RWPE2 (cell line): ENCODE data around the gene SLC25A22.

Experiments used
- ATAC-seq: fragments of 200-7000 bp; cut with Tn5 transposase; 3 replicates; pipeline ENCODE4 v1.9.1; 2021; ENCODE audit warnings: low read depth
- DNase-seq: peaks from one replicate; pipeline ENCODE4 v3.0.0-alpha.2; 2020; ENCODE audit warnings: low spot score
- H3K27ac ChIP-seq: fragments of 450-650 bp; 2 replicates; pipeline ENCODE4 v1.5.1; 2017; ENCODE audit warnings: mild to moderate bottlenecking; ENCODE audit not compliant: poor library complexity, severe bottlenecking
- H3K27me3 ChIP-seq: fragments of 250-450 bp; sonication (Bioruptor Pico); 2 replicates; pipeline ENCODE4 v1.5.1; 2021; ENCODE audit warnings: mild to moderate bottlenecking, moderate library complexity; ENCODE audit not compliant: insufficient read depth, poor library complexity, severe bottlenecking
- H3K36me3 ChIP-seq: fragments of 250-450 bp; sonication (Bioruptor Pico); 2 replicates; pipeline ENCODE4 v1.5.1; 2020; ENCODE audit warnings: low read depth, mild to moderate bottlenecking, moderate library complexity
- H3K4me1 ChIP-seq: fragments of 250-450 bp; sonication (Bioruptor Pico); 2 replicates; pipeline ENCODE4 v1.5.1; 2021; ENCODE audit warnings: mild to moderate bottlenecking, moderate library complexity; ENCODE audit not compliant: insufficient read depth, poor library complexity, severe bottlenecking
- H3K4me3 ChIP-seq: fragments of 250-450 bp; sonication (Bioruptor Pico); 2 replicates; pipeline ENCODE4 v1.5.1; 2021; ENCODE audit warnings: mild to moderate bottlenecking, moderate library complexity; ENCODE audit not compliant: severe bottlenecking
- H3K9me3 ChIP-seq: fragments of 250-450 bp; sonication (Bioruptor Pico); 2 replicates; pipeline ENCODE4 v1.5.1; 2021; ENCODE audit warnings: mild to moderate bottlenecking, moderate library complexity; ENCODE audit not compliant: severe bottlenecking
- TF ChIP-seq, protein P1 (sequence below): fragments of 450-650 bp; IDR thresholded peaks from one replicate; pipeline ENCODE4 v1.5.1; 2017; ENCODE audit warnings: mild to moderate bottlenecking, moderate library complexity; ENCODE audit not compliant: poor library complexity, severe bottlenecking

The SLC25A22 gene

DNA sequence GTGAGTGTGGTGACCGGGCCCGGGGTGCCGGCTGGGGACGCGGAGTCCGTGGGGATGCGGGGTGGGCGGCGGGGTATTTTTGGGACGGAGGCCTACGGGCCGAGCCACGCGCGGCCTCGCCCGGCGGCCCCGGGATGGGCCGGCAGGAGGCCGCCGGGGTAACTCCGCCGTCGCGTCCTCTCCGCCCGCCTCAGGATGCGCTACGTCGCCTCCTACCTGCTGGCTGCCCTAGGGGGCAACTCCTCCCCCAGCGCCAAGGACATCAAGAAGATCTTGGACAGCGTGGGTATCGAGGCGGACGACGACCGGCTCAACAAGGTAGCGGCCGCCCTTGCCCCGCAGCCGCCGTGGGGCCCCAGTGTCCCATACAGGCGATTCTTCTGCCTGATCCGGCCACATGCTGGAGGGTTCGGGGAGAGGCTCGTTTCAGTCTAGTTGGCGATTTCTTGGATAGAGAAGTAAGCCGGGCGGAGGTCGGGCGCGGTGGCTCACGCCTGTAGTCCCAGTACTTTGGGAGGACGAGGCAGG is 12.0 kb upstream of the SLC25A22 start:
- Histone ChIP-seq H3K4me1 (no peaks in the 10 kb centered on the region), H3K36me3 (peaks cover 37% of the 10 kb centered on the region), H3K4me3 (peak overlapping the region; percentile 69), H3K27ac (peak overlapping the region; percentile 73), H3K27me3 (no peaks in the 10 kb centered on the region), H3K9me3 (no peaks in the 10 kb centered on the region)
- TF ChIP-seq, protein P1, sequence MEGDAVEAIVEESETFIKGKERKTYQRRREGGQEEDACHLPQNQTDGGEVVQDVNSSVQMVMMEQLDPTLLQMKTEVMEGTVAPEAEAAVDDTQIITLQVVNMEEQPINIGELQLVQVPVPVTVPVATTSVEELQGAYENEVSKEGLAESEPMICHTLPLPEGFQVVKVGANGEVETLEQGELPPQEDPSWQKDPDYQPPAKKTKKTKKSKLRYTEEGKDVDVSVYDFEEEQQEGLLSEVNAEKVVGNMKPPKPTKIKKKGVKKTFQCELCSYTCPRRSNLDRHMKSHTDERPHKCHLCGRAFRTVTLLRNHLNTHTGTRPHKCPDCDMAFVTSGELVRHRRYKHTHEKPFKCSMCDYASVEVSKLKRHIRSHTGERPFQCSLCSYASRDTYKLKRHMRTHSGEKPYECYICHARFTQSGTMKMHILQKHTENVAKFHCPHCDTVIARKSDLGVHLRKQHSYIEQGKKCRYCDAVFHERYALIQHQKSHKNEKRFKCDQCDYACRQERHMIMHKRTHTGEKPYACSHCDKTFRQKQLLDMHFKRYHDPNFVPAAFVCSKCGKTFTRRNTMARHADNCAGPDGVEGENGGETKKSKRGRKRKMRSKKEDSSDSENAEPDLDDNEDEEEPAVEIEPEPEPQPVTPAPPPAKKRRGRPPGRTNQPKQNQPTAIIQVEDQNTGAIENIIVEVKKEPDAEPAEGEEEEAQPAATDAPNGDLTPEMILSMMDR = no peak
- ATAC-seq (no peak), DNase-seq (no peak)

DNA sequence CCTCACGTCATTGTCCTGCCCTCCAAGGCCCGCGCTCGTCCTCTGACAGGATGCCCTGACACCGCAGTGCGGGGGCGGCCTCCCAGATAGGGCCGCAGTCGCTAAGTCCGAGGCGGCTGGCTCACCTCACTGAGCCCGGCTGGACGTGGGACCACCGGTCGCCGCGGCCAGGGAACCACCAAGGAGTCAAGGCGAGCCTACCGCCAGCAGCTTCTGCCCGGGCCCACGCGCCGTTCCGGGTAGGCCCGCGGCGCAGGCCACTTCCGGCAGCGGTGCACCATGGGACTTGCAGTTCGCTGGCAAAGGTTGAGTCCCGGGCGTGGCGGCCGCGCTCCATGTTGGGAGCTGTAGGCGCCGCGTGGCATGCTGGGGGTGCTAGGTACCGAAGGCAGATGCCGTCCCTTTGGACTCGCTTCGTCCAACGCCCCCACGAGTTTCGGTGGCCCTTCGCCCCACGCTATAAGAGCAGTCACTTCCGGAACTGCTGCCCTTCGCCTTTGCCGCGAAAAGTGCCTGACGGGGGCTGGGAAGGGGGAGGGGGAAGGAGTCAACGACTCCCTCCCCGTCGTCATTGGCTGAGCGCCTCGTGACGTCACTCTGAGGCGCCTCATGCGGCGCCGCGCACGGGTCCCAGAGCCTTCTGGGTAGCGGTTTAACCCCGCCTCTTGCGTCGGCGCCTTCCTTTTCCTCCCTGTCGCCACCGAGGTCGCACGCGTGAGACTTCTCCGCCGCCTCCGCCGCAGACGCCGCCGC is 11.4 kb upstream of the SLC25A22 start, which contains the start of gene RPLP2:
Gene RPLP2, plus strand, starts transcription at position 681 of the 753 bp plus-strand sequence. CDS start 268 bp downstream, outside the sequence.
- DNase-seq = peak; percentile 97
- ATAC-seq = peak; percentile 79
- TF ChIP-seq, protein P1 = no peak
- Histone ChIP-seq H3K4me3 (peak within 1 kb of the TSS; percentile 69), H3K4me1 (no peaks in the 10 kb centered on the region), H3K36me3 (peaks cover 37% of the 10 kb centered on the region), H3K9me3 (no peaks in the 10 kb centered on the region), H3K27ac (peak within 1 kb of the TSS; percentile 73), H3K27me3 (no peaks in the 10 kb centered on the region)

DNA sequence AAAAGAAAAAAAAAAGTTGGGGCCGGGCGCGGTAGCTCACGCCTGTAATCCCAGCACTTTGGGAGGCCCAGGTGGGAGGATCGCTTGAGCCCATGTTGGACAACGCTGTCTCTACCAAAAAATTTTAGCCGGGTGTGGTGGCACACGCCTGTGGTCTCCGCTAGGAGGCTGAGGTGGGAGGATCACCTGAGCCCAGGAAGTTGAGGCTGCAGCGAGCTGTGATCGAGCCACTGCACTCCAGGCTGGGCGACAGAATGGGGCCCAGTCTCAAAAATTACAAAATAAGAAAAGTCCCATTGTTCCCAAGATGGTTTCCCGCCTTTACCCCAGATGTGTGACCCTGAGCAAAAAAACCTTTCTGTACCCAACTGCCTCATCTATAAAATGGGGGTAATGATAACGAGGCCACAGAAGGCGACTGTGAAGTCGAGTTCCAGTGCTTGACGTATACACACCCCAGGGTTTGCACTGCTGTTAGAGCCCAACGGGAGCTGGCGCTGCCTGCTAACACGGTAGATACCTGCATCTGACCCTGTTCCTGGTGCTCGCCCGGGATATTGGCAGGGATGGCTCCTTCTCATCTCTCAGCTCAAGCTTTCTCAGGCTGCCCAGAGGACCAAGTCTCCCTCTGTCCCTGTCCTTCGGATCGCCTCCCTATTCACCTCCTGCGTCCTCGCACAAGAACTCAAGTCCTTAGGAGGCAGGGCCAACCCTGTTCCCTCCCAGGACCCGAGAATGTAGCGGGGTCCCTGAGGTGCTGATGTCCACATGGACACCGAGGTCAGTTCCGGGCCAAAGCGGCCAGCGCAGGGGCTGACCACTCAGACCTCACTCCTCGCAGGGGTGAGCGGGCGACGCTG is 10.6 kb upstream of the SLC25A22 start:
- no peaks in the 10 kb centered on the region for H3K9me3 ChIP-seq
- peaks cover 34% of the 10 kb centered on the region for H3K36me3 ChIP-seq
- ATAC-seq (peak; percentile 0; the same call in 2 of the 3 replicates), DNase-seq (no peak)
- H3K4me3 ChIP-seq = peak overlapping the region; percentile 69
- peaks cover 3% of the 10 kb centered on the region for H3K4me1 ChIP-seq
- H3K27ac ChIP-seq = peak overlapping the region; percentile 73
- TF ChIP-seq, protein P1 = no peak
- H3K27me3 ChIP-seq = no peaks in the 10 kb centered on the region

DNA sequence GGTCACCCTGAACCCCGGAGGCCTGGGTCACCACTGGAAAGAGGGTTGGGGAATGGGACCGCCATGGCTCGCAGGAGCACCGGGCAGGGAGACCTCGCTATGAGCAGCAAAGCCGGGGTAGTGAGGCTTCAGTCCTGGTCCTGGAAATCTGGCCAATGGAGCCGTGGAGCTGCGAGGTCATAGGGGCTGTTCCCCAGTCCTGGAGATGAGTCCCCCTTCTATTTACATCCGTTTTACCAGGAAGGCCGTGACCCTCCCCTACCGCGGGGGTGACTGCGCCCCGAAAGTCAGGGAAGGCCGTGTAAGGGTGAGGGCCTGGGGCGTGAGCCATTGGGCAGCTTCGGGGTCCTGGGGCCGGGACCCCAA is 6.5 kb upstream of the SLC25A22 start:
- Histone ChIP-seq H3K36me3 (peaks cover 20% of the 10 kb centered on the region), H3K4me1 (peaks cover 3% of the 10 kb centered on the region), H3K9me3 (no peaks in the 10 kb centered on the region), H3K4me3 (peak overlapping the region; percentile 43), H3K27me3 (no peaks in the 10 kb centered on the region), H3K27ac (peak overlapping the region; percentile 71)
- DNase-seq = no peak
- no peak for ATAC-seq
- TF ChIP-seq, protein P1 = no peak
